ENCODE data around the gene GPX4.
A peak's percentile ranks its signal among the peaks of the same experiment; 100 is the strongest.

GPX4 gene

DNA sequence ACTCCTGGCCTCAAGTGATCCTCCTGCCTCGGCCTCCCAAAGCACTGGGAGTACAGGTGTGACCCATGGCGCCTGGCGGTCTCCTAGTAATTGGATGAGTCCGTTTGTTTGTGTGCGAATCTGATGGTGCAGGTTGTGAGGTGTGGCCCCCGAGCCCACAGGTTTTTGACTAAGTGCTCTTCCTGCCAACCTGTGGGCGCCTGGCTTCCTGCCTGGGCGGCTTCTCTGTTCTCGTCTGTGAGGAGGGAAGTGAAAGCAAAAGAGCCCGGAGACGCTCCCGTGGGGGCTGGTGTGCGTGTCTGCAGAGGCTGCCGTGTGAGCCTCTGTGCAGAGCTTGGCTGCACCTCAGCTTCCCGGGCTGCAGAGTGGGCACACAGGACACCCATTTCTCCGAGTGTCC, 26.8 kb upstream of the GPX4 start:
- Mint-ChIP-seq H3K9me3 (no peaks in the 10 kb centered on the region), H3K4me1 (peaks cover 2% of the 10 kb centered on the region), H3K27me3 (ENCODE audit: low read depth) (peaks cover 27% of the 10 kb centered on the region), H3K27ac (no peak overlapping the region), H3K36me3 (ENCODE audit: low read depth) (no peaks in the 10 kb centered on the region), H3K4me3 (no peak overlapping the region)
- TF ChIP-seq, protein P1, sequence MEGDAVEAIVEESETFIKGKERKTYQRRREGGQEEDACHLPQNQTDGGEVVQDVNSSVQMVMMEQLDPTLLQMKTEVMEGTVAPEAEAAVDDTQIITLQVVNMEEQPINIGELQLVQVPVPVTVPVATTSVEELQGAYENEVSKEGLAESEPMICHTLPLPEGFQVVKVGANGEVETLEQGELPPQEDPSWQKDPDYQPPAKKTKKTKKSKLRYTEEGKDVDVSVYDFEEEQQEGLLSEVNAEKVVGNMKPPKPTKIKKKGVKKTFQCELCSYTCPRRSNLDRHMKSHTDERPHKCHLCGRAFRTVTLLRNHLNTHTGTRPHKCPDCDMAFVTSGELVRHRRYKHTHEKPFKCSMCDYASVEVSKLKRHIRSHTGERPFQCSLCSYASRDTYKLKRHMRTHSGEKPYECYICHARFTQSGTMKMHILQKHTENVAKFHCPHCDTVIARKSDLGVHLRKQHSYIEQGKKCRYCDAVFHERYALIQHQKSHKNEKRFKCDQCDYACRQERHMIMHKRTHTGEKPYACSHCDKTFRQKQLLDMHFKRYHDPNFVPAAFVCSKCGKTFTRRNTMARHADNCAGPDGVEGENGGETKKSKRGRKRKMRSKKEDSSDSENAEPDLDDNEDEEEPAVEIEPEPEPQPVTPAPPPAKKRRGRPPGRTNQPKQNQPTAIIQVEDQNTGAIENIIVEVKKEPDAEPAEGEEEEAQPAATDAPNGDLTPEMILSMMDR (IDR thresholded peaks at IDR 0.05; ENCODE audit: unreplicated experiment in 3 of 3): no peak

DNA sequence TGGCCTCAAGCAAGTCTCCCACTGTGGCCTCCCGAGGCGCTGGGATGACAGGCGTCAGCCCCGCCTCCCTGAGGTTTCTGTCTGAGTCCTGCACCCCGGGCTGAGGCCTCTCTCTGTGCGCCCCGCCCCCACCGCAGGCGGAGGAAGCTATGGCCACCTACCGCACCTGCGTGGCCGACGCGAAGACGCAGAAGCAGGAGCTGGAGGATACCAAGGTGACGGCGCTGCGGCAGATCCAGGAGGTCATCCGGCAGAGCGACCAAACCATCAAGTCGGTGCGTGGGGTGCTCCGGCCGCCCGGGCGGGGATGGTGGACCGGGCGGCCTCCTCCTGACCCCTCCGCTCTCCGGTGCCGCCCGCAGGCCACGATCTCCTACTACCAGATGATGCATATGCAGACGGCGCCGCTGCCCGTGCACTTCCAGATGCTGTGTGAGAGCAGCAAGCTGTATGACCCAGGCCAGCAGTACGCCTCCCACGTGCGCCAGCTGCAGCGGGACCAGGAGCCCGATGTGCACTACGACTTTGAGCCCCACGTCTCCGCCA, 24.2 kb upstream of the GPX4 start:
- H3K9me3 Mint-ChIP-seq: no peaks in the 10 kb centered on the region
- H3K27me3 Mint-ChIP-seq (ENCODE audit: low read depth): peaks cover 11% of the 10 kb centered on the region
- H3K36me3 Mint-ChIP-seq (ENCODE audit: low read depth): no peaks in the 10 kb centered on the region
- no peak overlapping the region for H3K4me3 Mint-ChIP-seq
- no peak overlapping the region for H3K27ac Mint-ChIP-seq
- no peaks in the 10 kb centered on the region for H3K4me1 Mint-ChIP-seq
- TF ChIP-seq, protein P1 (IDR thresholded peaks at IDR 0.05; ENCODE audit: unreplicated experiment in 3 of 3): no peak

DNA sequence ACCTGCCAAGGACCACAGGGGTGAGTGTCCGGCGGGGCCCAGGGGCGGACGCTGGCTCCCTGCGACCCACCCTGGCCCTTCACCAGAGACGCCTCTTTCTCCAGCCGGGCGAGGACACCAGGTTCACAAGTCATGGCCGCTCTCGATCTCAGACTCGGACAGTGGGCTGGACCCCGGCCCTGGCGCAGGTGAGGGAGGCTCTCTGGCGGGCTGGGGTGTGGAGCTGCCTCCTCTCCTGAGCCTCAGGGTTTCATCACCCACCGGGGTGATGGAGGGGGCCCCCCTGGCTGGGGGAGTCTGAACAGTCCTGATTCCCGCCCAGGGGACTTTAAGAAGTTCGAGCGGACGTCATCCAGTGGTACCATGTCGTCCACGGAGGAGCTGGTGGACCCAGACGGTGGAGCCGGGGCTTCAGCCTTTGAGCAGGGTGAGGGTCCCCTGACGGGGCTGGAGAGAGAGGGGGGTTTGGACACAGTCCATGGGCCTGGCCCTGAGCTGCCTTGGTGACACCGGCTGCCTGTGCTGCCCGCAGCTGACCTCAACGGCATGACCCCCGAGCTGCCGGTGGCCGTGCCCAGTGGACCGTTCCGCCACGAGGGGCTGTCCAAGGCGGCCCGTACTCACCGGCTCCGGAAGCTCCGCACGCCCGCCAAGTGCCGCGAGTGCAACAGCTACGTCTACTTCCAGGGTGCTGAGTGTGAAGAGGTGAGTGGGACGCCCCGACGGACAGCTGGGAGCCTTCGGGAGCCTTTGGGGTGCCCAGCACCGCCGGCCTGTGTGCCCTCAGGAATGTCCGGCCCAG, 23.2 kb upstream of the GPX4 start:
- Mint-ChIP-seq H3K27me3 (ENCODE audit: low read depth) (peaks cover 6% of the 10 kb centered on the region), H3K4me3 (peak overlapping the region in 1 of 3 experiments; percentile 29), H3K27ac (no peak overlapping the region), H3K4me1 (peaks cover 6% of the 10 kb centered on the region), H3K36me3 (ENCODE audit: low read depth) (peaks cover 3% of the 10 kb centered on the region), H3K9me3 (no peaks in the 10 kb centered on the region)
- TF ChIP-seq, protein P1 (IDR thresholded peaks at IDR 0.05; ENCODE audit: unreplicated experiment in 3 of 3): no peak

DNA sequence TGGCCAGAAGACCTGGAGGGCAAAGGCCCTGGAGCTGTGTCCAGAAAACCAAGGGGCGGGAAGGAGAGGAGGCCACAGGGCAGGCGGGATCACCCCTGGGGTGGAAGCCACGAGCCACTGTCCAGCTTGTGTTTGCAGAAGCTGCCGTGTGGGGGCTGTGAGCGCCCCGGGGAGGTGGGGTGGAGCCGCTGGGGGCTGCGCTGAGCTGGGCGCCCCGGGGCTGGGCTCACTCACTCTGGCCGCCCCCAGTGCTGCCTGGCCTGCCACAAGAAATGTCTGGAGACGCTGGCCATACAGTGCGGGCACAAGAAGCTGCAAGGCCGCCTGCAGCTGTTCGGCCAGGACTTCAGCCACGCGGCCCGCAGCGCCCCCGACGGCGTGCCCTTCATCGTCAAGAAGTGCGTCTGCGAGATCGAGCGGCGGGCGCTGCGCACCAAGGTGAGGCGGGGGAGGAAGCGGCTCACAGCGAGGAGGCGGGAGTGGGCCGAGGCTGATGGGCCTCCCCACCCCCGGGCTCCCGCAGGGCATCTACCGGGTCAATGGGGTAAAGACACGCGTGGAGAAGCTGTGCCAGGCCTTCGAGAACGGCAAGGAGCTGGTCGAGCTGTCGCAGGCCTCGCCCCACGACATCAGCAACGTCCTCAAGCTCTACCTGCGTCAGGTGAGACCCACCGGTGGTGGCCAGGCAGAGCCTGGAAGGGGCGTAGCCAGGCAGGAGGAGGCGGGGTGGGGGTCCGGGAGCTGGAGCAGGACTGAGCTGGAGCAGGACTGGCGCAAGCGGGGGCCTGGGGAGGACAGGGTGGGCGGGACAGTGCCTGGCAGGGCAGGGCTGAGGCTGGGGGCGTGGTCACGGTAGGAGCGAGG, 22.3 kb upstream of the GPX4 start:
- H3K4me1 Mint-ChIP-seq: peaks cover 6% of the 10 kb centered on the region
- H3K9me3 Mint-ChIP-seq: no peaks in the 10 kb centered on the region

DNA sequence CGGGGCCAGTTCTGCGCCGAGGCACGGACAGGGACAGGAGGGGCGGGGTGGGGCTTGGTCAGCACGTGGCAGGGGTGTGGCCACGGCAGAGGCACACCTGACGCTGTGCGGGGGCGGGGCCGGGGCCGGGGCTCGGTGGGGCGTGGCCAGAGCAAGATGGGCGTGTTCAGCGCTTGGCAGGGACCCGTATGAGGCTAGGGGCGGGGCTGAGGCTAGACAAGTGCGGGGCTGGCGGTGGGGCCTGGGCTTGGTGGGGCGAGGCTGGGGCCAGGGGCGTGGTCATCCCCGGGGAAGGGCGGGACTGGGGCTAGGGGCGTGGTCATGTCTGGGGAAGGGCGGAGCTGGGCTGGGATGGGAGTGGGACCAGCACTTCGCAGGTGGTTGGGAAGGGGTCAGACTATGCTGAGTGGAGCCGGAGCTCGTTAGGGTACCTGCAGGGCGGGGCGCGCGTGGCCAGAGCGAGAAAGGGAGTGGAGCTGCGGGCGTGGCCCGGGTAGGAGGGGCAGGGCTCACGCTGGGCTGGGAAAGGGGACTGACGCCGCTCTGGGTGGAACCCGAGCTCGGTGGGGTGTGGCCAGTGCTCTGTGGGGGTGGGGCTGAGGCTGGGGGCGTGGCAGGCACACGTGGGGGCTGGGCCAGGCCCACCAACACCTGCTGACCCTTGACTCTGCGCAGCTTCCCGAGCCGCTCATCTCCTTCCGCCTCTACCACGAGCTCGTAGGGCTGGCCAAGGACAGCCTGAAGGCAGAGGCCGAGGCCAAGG, 21.4 kb upstream of the GPX4 start:
- TF ChIP-seq, protein P1 (IDR thresholded peaks at IDR 0.05; ENCODE audit: unreplicated experiment in 3 of 3): no peak
- Mint-ChIP-seq H3K27ac (no peak overlapping the region), H3K36me3 (ENCODE audit: low read depth) (peaks cover 3% of the 10 kb centered on the region), H3K4me3 (peak overlapping the region; percentile 62 to 79 (median 75)), H3K9me3 (no peaks in the 10 kb centered on the region), H3K4me1 (peaks cover 6% of the 10 kb centered on the region), H3K27me3 (ENCODE audit: low read depth) (no peaks in the 10 kb centered on the region)

More for the DNA sequence above, 22.3 kb upstream of the GPX4 start:
- Mint-ChIP-seq H3K27me3 (ENCODE audit: low read depth) (no peaks in the 10 kb centered on the region), H3K36me3 (ENCODE audit: low read depth) (peaks cover 3% of the 10 kb centered on the region), H3K4me3 (peak overlapping the region in 1 of 3 experiments; percentile 29), H3K27ac (no peak overlapping the region)
- TF ChIP-seq, protein P1 (IDR thresholded peaks at IDR 0.05; ENCODE audit: unreplicated experiment in 3 of 3): no peak
